CD4-positive, alpha-beta T cell treated with Interleukin-15 for 4 hours (primary cell): ENCODE measurements around the gene CREBBP.

Experiments
- DNase-seq: peaks from one replicate; pipeline ENCODE4 v3.0.0-alpha.2; 2020; ENCODE audit warnings: low spot score

CREBBP gene

DNA sequence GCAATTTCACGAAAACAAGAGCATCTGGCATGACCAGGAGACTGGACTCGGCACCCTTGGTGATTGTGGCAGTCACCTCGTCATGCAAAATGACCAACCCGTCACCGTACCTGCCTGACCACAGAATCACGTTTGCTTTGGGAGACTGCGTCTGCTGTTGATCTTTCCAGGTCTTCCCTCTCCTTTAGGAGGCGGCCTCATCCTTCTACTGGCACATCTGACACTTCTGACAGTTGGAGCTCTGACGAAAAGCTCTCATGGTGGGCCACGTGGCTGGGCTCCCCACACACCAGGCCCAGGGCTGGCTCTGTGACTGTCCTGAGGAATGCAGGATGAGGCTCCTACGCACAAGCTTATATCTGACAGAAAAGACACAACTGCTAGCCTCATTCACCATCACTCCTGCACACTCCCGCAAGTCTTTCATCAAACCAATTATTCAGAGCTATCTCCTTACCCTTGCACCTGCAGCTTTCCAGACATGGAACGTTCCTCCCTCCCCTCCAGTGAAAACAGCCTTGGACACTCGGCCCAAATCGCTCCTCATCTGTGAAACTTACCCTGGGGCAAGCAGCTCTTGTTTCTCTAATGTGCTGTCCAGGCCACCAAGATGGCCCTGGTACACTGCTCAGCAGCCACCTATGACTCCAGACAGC lies 166.8 kb downstream of the CREBBP start:
- no peak for DNase-seq

DNA sequence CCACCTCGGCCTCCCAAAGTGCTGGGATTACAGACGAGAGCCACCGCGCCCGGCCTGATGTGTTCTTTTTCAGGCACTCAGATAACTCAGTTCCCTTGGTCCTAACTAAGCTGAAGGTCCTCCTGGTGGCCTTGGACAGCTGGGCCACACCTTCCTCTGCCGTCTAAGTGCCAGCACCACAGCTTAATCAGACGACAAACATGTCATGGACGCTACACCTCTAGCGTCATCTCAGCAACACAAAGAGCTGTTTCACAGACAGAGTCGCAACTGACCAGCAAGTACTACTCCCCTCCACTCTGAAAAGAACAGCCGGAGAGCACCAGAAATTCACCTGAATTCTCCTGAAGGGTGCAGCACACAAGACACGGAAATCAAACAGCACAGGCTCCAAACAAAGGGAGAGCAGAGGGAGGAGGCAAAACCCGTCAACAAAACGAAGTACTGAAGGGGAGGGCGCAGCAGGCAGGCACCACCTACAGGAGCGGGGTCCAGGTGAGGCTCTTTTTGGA lies 167.6 kb downstream of the CREBBP start:
- no peak for DNase-seq

DNA sequence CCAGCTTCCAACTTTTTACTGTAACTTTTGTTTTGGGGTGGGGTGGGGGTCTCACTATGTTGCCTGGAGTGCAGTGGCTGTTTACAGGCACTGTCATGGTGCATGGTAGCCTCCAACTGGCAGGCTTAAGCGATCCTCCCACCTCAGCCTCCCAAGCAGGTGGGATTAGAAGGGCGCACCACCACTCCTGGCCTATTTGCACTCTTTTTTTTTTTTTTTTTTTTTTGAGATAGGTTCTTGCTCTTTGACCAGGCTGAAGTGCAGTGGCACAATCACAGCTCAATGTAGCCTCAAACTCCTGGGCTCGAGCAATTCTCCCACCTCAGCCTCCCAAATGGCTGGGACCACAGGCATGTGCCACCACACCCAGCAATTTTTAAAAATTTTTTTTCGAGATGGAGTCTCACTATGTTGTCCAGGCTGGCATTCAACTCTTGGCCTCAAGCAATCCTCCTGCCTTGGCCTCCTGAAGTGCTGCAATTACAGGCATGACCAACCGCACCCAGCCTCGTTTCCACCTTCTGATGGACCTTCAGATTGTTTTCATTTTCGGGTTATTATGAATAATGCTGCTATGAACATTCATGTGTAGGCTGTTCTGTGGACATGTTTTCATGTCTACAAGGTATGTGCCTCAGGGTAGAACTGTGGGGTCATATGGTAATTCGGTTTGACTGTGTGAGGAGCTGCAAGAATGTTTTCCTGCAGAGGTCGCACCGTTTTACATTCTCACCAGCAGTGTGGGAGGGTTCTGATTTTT lies 174.1 kb downstream of the CREBBP start:
- DNase-seq, result no peak

DNA sequence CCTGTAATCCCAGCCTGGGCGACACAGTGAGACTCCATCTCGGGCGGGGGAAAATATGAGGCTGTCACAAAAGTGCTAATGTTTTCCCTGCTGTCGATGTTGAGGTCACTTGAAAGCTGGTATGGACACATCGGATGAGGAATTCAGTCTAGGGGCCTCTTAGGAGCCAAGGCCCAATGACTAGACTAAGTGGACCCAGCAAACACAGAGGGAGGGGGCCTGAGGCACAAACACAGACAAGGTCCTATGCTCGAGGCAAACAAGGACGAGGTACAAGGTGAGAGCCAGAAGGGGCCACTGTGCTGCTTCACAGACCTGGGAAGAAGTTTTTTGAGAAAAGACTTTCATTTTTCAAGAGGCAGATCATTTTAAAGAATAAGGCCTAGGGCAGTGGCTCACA lies 178.4 kb downstream of the CREBBP start:
- DNase-seq, result no peak

DNA sequence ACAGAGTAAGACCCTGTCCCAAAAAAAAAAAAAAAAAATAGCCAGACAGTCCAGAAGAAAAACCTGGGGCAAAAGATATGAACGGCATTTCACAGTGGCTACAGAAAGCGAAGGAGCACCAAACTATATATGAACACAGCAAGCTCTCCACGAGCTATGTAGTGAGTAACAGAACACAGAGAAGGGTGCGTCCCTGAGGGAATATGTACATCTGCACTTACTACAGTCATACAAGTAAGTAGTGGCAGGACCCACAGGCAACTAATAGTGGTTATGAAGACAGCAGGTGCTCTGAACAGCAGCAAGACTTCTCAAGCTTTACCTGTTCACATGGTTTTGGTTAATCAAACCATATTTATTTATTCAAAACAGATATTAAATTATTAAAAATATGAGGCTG lies 179.0 kb downstream of the CREBBP start:
- no peak for DNase-seq

DNA sequence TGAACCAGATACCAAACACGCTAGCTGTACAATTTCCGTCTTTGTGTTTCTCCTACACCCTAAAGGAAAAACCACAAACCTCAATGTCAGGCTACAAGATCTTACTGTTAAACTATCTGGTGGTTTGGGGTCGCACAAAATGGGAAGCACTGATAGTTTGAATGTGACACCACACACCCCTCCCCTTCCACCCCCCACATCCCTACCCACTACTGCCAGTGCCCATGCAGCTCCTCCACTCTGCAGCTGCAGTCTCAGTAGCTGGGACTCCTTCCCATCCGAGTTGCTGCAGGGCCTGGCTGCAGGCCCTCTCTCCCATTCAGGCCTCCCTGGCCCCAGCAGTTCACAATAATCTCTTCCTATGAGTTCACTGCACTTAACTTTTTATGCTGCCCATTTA lies 181.6 kb downstream of the CREBBP start:
- no peak for DNase-seq

DNA sequence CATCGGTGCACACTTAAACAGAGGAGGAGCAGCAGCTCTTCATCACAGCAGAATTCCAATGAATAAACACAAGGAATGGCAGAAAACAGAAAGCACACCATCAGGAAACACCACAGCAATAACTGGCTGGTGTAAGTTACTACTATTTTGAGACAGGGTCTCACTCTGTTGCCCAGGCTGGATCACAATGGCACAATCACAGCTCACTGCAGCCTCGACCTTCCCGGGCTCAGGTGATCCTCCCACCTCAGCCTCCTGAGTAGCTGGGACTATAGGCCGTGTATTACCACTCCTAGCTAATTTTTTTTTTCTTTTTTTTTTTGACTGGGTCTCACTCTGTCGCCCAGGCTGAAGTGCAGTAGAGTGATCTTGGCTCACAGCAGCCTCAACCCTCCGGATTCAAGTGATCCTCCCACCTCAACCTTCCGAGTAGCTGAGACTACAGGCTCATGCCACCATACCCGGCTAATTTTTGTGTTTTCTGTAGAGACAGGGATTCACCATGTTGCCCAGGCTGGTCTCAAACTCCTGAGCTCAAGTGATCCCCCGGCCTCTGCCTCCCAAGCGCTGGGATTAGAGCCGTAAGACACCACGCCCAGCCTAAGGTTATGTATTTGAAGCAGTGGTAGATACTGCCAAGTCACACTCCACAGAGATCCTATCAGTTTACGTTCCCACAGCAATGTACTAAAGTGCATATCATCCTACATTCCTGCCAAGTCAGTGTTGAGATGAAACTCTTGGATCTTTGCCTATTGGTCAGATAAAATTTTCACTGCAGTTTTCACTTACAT lies 183.9 kb downstream of the CREBBP start:
- DNase-seq, result no peak

DNA sequence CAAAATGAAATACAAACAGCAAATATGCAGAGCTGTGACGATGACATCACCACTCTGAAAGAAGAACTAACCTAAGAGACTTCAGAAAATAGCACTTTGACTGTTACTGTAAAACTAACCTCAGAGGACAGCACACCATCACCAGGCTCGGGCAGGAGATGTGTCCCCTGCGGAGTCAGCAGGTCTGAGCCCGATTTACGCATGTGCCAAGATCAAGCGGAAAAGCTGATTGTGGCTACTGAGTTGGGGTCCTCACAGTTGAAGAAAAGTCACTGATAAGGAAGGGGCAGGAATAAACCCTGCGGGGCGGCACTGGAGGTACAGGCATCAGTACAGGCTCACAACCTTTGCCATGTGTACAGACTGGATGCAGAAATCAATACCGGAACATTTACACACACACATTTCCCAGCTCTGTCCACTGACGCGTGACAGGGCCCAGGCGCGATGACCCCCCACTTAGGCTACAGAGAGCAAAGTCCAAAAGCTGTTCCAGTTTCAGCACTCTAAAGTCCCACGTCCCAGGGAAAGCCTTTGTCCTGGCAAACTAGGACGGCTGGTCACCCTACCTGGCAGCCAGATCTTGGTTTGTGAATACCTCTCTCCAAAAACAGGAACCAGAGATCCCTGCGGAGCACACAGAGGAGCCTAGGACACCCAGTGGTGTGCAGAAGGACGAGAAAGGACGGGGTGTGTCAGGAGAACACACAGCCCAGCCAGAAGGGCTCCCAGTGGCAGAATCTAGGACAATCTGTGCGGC lies 184.7 kb downstream of the CREBBP start:
- no peak for DNase-seq

DNA sequence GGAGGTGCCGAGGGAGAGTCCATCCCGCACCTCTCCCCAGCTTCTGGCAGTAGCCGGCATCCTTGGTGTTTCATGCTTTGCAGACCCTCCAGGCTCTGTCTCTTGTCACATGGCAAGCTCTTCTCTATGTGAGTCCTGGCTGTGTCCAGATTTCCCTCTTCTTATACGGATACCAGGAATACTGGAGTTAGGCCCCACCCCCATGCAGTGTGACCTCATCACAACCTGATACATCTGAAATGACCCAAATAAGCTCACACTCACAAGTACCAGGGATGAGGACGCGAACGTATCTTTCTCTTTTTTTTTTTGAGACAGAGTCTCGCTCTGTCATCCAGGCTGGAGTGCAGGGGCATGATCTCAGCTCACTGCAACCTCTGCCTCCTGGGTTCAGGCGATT lies 186.5 kb downstream of the CREBBP start:
- no peak for DNase-seq

DNA sequence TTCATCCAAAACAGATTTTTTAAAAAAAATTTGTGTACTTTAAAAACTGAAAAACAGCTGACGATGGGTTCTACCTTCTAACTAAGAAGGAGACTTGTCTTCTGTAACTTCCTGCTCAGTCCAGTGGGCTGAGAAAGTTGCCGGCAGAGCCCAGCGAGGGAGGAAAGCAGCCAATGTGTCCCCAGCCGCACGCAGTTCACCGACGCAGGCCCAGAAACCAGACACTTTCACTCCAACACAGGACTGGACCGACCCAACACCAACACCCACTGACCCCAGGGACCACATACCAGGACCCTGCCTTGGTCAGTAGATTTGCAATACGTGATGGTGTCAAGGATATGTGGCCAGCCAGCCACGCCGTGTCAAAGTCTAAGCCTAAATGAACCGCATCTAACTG lies 188.8 kb downstream of the CREBBP start:
- DNase-seq, result no peak

DNA sequence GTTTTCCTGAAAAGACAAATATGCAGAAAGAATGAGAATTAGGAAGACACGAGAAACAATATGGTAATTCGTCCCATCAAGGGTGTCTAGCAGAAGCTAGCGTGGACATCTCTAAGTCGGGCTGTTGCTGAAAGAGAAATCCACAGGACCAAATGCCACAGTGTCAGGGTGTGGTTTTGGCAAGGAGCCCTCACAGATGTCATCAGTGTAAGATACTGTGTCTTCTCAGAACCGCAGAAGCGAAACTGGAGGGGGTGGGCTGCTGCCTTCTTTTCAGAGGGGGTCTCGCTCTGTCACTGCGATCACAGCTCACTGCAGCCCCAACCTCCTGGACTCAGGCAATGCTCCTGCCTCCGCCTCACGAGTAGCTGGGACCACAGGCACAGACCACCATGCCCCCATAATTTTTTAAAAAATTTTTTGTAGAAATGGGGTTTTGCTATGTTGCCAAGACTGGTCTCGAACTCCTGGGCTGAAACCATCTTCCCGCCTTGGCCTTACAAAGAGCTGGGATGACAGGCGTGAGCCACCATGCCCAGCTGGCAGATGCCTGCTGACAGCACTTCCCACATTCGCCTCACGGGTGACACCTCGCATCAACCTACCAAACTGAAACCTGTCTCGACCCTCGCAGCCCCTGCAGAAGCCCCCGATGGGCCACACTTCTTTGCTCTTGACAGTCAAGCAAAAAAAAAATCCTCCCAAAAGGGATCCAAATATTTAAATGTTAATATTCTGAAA lies 189.4 kb downstream of the CREBBP start:
- DNase-seq, result no peak

DNA sequence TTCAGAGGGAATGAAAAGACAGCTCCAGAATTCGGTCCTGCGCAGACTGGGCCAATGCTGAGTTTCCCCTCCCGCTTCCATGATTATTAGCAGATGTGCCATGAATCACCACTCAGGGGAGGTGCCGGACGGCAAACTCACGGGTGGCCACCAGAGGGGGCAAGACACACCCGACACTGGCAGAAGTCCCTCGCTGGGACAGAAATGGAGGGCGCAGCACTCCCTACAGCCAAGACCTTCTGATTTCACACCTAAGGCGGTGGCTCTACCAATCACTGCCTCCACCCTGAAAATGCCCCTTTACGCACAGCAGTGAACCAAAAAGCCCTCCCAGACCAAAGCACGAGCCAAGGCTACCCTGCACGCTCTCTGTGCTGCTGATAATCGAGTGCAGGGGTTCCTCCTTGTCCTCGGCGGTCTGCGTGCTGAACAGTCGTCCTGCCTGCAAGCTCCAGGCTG lies 190.0 kb downstream of the CREBBP start:
- DNase-seq, result peak; percentile 88

DNA sequence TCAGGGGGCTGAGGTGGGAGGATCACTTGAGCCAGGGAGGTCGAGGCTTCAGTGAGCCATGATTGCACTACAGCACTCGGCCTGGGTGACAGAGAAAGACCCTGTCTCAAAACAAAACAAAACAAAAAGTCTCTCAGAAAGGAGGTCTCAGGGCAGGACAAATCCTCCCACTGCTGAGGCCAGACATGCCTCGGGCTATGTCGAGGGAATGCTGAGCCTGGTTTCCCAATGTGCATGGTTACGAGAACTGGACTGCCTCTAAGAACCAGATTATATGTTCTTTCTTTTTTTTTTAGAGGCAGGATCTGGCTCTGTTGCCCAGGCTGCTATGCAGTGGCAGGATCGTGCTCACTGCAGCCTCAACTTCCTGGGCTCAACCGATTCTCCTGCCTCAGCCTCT lies 190.8 kb downstream of the CREBBP start:
- no peak for DNase-seq

DNA sequence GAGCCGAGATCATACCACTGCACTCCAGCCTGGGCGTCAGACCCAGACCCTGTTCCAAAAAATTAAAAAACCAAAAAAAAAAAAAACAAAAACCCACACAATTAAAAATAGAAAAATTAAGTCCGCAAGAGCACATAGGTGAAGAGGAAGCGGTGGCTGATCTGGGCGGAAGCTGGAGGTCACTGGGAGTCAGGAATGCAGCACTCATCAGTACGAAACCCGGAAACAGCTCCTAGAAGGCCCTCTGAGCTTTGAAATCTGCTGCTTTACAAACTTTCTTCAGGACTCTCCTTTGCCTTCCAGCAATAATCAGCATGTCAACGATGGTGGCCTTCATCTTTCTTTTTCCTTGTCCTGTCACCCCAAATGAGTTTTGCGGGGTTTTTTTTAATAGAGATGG lies 192.7 kb downstream of the CREBBP start:
- no peak for DNase-seq

DNA sequence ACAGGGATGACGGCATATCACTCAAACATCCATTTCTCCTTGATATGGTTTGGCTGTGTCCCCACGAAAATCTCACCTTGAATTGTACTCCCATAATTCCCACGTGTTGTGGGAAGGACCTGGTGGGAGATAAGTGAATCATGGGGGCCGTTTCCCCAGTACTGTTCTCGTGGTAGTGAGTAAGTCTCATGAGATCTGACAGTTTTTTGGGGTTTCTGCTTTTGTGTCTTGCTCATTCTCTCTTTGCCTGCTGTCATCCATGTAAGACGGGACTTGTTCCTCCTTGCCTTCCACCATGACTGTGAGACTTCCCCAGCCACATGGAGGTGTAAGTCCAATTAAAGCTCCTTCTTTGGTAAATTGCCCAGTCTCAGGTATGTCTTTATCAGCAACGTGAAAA lies 193.5 kb downstream of the CREBBP start:
- no peak for DNase-seq

DNA sequence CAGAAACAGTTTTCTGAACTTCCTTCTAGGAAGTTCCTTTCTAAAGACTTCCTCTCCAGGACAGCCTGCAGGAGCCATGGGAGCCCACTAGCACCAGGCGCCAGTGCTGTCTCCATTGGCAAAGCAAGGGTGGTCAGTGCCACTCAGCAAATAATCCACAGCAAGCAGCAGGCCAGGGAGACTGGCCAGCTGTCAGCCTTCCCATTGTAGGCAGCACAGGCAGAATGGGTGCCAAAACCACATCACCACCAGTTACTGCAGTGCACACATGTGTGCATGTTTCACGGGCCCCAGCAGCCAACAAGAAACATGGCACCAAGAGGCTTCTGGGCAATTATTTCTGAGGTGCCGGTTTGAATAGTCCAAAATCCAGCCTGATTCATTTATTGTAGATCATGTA lies 199.3 kb downstream of the CREBBP start:
- no peak for DNase-seq

DNA sequence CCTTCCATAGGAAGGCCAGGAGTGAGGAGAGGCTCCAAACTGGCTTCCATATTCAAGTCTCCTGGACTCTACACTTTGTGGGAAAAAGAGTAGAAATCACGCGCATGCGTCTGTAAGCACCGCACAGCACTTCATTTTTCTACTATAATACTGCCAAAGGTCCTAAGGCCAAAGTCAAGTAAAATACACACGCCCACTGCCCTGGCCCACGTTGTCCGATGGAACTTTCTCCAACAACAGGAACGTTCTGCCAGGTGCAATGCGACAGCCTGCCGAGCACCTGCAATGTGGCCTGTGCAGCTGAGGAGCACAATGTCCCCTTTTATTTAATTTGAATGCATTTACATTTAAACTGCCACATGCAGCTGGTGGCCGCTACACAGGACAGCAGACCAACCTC lies 202.5 kb downstream of the CREBBP start:
- no peak for DNase-seq

DNA sequence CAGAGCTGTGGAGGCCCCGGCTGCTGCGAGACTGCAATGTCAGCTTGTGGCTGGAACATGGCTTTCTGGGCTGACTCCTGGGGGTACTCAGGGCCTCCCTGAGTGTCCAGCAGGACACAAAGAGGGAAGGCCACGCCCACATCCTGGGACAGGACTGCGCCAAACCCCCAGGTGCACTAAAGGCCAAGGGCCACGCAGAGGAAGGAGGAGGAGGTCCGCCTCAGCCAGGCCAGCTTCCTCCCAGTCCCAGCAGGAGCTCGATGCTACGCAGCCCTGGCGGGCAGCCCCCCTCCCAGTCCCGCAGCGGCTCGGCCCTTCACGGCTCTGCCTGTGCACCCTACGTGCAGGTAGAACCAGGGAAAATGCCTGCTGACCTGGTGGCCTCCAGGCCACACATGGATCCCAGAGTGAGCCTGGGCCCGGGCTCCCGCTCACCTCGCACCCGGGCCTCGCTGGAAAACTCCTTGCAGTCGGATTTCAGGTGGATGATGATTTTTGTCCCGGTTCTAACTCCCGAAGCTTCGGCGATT lies 204.8 kb downstream of the CREBBP start:
- DNase-seq, result no peak
